ENCODE measurements around the gene CEP164.

DNA sequence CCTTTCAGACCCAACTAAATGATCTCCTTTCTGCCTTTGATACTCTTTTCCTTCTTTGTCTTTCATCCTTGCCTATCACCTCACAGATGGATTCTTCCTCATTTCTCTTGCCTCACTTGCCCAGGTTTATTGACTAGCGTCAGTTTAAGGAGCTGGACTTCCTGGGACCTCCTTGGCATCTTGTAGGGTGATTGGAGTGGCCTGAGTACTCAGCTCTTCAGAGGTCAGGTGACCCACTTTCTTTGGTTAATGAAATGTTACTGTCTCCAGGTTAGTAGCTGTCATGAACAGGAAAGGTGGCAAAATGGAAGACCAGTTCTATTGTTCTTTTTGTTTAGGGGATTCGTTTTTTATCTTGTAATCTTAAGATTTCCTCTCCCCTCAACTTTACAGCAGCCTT is 41.1 kb upstream of the CEP164 start:
- TF ChIP-seq, protein P1, sequence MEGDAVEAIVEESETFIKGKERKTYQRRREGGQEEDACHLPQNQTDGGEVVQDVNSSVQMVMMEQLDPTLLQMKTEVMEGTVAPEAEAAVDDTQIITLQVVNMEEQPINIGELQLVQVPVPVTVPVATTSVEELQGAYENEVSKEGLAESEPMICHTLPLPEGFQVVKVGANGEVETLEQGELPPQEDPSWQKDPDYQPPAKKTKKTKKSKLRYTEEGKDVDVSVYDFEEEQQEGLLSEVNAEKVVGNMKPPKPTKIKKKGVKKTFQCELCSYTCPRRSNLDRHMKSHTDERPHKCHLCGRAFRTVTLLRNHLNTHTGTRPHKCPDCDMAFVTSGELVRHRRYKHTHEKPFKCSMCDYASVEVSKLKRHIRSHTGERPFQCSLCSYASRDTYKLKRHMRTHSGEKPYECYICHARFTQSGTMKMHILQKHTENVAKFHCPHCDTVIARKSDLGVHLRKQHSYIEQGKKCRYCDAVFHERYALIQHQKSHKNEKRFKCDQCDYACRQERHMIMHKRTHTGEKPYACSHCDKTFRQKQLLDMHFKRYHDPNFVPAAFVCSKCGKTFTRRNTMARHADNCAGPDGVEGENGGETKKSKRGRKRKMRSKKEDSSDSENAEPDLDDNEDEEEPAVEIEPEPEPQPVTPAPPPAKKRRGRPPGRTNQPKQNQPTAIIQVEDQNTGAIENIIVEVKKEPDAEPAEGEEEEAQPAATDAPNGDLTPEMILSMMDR (IDR thresholded peaks at IDR 0.05): no peak
- no peak for TF ChIP-seq POLR2A (IDR thresholded peaks at IDR 0.05)

Measured in vagina (tissue), 2 donors.